Keratinocyte (primary cell): Measurements from ENCODE around the gene BCAR3. TPM values are rescaled to one million over a fixed set of nuclear protein-coding genes. Genes with fewer than 3 reads are reported as not detected.

ENCODE experiments used
- DNase-seq: peaks from one replicate; pipeline ENCODE4 v3.0.0-alpha.2; 2011; ENCODE audit warnings: low read depth, missing footprints, low spot score
- FAIRE-seq: peaks from 2 replicates; lab custom pipeline; 2011; peaks lifted over from hg19 to GRCh38; lab: Jason Lieb, UNC
- H2AFZ ChIP-seq: 2 replicates; pipeline ENCODE4 v1.6.0; 2012; ENCODE audit warnings: low read length, control low read depth, inconsistent platforms; ENCODE audit not compliant: control insufficient read depth
- H3K27ac ChIP-seq: 2 replicates; pipeline ENCODE4 v1.5.1; 2011; ENCODE audit warnings: low read length; ENCODE audit not compliant: control insufficient read depth, insufficient read depth
- H3K27me3 ChIP-seq: 3 replicates; pipeline ENCODE4 v1.6.0; 2011; ENCODE audit warnings: low read length; ENCODE audit not compliant: control insufficient read depth, insufficient read depth; ENCODE audit errors: extremely low read depth
- H3K36me3 ChIP-seq, 2 experiments: 2 replicates in 1 of 2; 3 replicates in 1 of 2; pipeline ENCODE4 v1.5.1; 2011; ENCODE audit warnings: low read length in 2 of 2, mild to moderate bottlenecking in 1 of 2; ENCODE audit not compliant: control insufficient read depth in 2 of 2, insufficient read depth in 2 of 2; ENCODE audit errors: extremely low read depth in 1 of 2
- H3K4me1 ChIP-seq: 3 replicates; pipeline ENCODE4 v1.5.1; 2011; ENCODE audit warnings: low read length; ENCODE audit not compliant: control insufficient read depth, insufficient read depth; ENCODE audit errors: extremely low read depth
- H3K4me2 ChIP-seq: 3 replicates; pipeline ENCODE4 v1.6.0; 2011; ENCODE audit warnings: low read depth, low read length; ENCODE audit not compliant: control insufficient read depth, insufficient read depth; ENCODE audit errors: extremely low read depth
- H3K4me3 ChIP-seq, 3 experiments: fragments of 200-600 bp in 1 of 3; sonication (generic) in 1 of 3; 2 replicates in 2 of 3; 3 replicates in 1 of 3; pipeline ENCODE4 v1.5.1; 2011 to 2016; ENCODE audit warnings: low read length in 3 of 3, mild to moderate bottlenecking in 3 of 3, control low read depth in 2 of 3, inconsistent platforms in 1 of 3, low read depth in 1 of 3, mixed read lengths in 1 of 3, mixed run types in 1 of 3, moderate library complexity in 1 of 3; ENCODE audit not compliant: control insufficient read depth in 2 of 3, insufficient read depth in 2 of 3; ENCODE audit errors: extremely low read depth in 1 of 3
- H3K79me2 ChIP-seq: 2 replicates; pipeline ENCODE4 v1.6.0; 2012; ENCODE audit warnings: low read length; ENCODE audit not compliant: control insufficient read depth, insufficient read depth
- H3K9ac ChIP-seq: 3 replicates; pipeline ENCODE4 v1.6.0; 2011; ENCODE audit warnings: low read length; ENCODE audit not compliant: control insufficient read depth, insufficient read depth; ENCODE audit errors: extremely low read depth
- H3K9me1 ChIP-seq: 3 replicates; pipeline ENCODE4 v1.6.0; 2011; ENCODE audit warnings: low read length; ENCODE audit not compliant: control insufficient read depth, insufficient read depth; ENCODE audit errors: extremely low read depth
- H3K9me3 ChIP-seq: 2 replicates; pipeline ENCODE4 v1.5.1; 2012; ENCODE audit warnings: low read depth, low read length; ENCODE audit not compliant: control insufficient read depth
- H4K20me1 ChIP-seq: 3 replicates; pipeline ENCODE4 v1.6.0; 2011; ENCODE audit warnings: low read length; ENCODE audit not compliant: control insufficient read depth, insufficient read depth; ENCODE audit errors: extremely low read depth
- EZH2 ChIP-seq: IDR thresholded peaks from one replicate; pipeline ENCODE4 v1.6.1; 2012; ENCODE audit warnings: inconsistent platforms, mild to moderate bottlenecking, low read length, moderate library complexity
- dilution Hi-C: fragments of 300-500 bp; cut with MboI; formaldehyde crosslinking; loops from one replicate; pipeline ENCODE4 v1.7.0; 2020; ENCODE audit warnings: low sequenced_read_pairs; ENCODE audit not compliant: extremely low pct_ligation_motif_present
- polyA plus RNA-seq, 5 experiments: library from polyadenylated mRNA; depleted of rRNA in 3 of 5; stranded (reverse) in 3 of 5; stranded (forward) in 1 of 5; unstranded in 1 of 5; fragments of >200 nt; gene quantifications; 1 replicate in 1 of 5; 2 replicates in 3 of 5; 3 replicates in 1 of 5; pipeline versions ENCODE4 v1.2.1 to v1.2.3, GENCODE V29; 2011 to 2012; ENCODE audit warnings: missing spikeins in 2 of 5, low read depth in 1 of 5, low replicate concordance in 1 of 5
- TF ChIP-seq, protein P1 (sequence below), 3 experiments: IDR thresholded peaks in 1 of 3; conservative IDR thresholded peaks in 1 of 3; optimal IDR thresholded peaks in 1 of 3; 2 replicates in 2 of 3; 3 replicates in 1 of 3; pipeline versions ENCODE3 to v1.5.1; 2011; ENCODE audit warnings: low read length in 3 of 3, mild to moderate bottlenecking in 3 of 3, moderate library complexity in 2 of 3, control low read depth in 1 of 3, inconsistent platforms in 1 of 3; ENCODE audit not compliant: insufficient read depth in 2 of 3; ENCODE audit errors: extremely low read depth in 1 of 3

The BCAR3 gene
- polyA plus RNA-seq, 1 donor (not counting 4 experiments of a cell fraction or from before 2014, with no cell fraction given) = 77.2 TPM

DNA sequence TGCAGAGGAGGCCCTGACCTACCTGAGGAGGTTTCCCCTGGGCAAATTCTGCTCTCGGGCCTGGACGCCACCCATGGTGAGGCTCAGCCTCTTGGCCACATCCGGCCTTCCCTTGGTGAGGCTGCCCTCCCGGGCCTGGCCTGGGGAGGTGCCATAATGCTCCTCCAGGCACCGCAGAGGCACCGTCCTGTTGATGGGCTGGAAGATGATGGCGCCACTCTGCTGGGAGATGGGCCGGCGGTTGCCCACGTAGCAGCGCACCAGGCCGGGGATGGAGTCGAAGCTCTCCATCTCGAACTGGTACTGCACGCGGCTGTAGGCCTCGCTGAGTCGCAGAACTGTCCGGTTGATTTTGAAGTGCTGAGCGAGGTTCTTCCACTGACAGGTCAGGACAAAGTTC, 92.7 kb downstream of the BCAR3 start:
- no peaks in the 10 kb centered on the region for H3K9me3 ChIP-seq
- DNase-seq = no peak
- no peak overlapping the region for H3K9ac ChIP-seq
- peaks cover 50 to 71% of the 10 kb centered on the region in 2 experiments for H3K36me3 ChIP-seq
- H3K9me1 ChIP-seq = peaks cover 12% of the 10 kb centered on the region
- FAIRE-seq = no peak
- H2AFZ ChIP-seq = no peak overlapping the region
- H3K4me3 ChIP-seq = no peak overlapping the region
- peaks cover 88% of the 10 kb centered on the region for H3K79me2 ChIP-seq
- dilution Hi-C loops = no loop called here
- no peaks in the 10 kb centered on the region for H3K27me3 ChIP-seq
- no peak overlapping the region for H3K27ac ChIP-seq
- H3K4me2 ChIP-seq = no peak overlapping the region
- TF ChIP-seq EZH2 = no peak
- TF ChIP-seq, protein P1, sequence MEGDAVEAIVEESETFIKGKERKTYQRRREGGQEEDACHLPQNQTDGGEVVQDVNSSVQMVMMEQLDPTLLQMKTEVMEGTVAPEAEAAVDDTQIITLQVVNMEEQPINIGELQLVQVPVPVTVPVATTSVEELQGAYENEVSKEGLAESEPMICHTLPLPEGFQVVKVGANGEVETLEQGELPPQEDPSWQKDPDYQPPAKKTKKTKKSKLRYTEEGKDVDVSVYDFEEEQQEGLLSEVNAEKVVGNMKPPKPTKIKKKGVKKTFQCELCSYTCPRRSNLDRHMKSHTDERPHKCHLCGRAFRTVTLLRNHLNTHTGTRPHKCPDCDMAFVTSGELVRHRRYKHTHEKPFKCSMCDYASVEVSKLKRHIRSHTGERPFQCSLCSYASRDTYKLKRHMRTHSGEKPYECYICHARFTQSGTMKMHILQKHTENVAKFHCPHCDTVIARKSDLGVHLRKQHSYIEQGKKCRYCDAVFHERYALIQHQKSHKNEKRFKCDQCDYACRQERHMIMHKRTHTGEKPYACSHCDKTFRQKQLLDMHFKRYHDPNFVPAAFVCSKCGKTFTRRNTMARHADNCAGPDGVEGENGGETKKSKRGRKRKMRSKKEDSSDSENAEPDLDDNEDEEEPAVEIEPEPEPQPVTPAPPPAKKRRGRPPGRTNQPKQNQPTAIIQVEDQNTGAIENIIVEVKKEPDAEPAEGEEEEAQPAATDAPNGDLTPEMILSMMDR (optimal IDR thresholded peaks at IDR 0.05 in 1 of 3, IDR thresholded peaks at IDR 0.05 in 1 of 3, conservative IDR thresholded peaks at IDR 0.05 in 1 of 3; ENCODE audit: extremely low read depth in 1 of 3, insufficient read depth in 2 of 3, low read length in 3 of 3) = no peak
- peaks cover 32% of the 10 kb centered on the region for H3K4me1 ChIP-seq
- H4K20me1 ChIP-seq = peaks cover 61% of the 10 kb centered on the region

DNA sequence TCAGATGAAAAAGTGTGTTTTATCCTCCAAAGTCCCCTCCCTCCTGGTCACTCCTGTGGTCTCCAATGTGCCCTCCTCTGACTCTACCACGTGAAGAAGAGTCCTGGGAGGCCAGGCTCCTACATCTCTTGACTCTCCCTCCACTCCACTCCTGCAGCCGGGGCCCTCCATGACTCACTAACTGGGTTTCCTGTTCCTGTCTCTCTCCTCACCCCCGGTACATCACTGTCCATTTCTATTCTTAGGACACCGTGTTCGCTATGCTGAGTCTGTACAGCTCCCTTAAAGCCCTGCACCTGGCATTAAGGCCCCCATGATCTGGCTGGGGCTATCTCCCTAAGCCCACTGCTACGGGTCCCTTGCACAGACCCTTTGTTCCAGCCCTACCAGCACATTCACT, 93.4 kb downstream of the BCAR3 start:
- Histone ChIP-seq H2AFZ (no peak overlapping the region), H3K27ac (no peak overlapping the region), H3K9me3 (no peaks in the 10 kb centered on the region), H3K27me3 (no peaks in the 10 kb centered on the region), H3K79me2 (peaks cover 86% of the 10 kb centered on the region), H3K4me2 (no peak overlapping the region), H3K4me1 (peaks cover 25% of the 10 kb centered on the region), H4K20me1 (peaks cover 56% of the 10 kb centered on the region), H3K36me3 (peaks cover 57 to 75% of the 10 kb centered on the region in 2 experiments), H3K9me1 (peaks cover 12% of the 10 kb centered on the region), H3K4me3 (no peak overlapping the region), H3K9ac (no peak overlapping the region)
- TF ChIP-seq, protein P1 (optimal IDR thresholded peaks at IDR 0.05 in 1 of 3, IDR thresholded peaks at IDR 0.05 in 1 of 3, conservative IDR thresholded peaks at IDR 0.05 in 1 of 3; ENCODE audit: extremely low read depth in 1 of 3, insufficient read depth in 2 of 3, low read length in 3 of 3) = no peak
- dilution Hi-C loops = no loop called here
- DNase-seq (no peak), FAIRE-seq (no peak)
